Activated B cell treated with CpG ODN at 0.5 μM for 24 hours (primary cell): ENCODE data around the gene CRACR2B. TPM values are rescaled to one million over a fixed set of nuclear protein-coding genes. Genes with fewer than 3 reads are reported as not detected.

Experiments
- ATAC-seq: fragments of 200-7000 bp; cut with Tn5 transposase; one replicate; pipeline ENCODE4 v1.10.0; 2021; ENCODE audit warnings: low read depth, mild to moderate bottlenecking, moderate library complexity
- CTCF ChIA-PET: fragments of 350-600 bp; sonication (Branson Sonifier 250); formaldehyde crosslinking; loops from one replicate; lab custom pipeline; 2021; ENCODE audit warnings: antibody characterized with exemption; lab: Charles Lee
- POLR2A ChIA-PET: fragments of 350-600 bp; sonication (Branson Sonifier 250); formaldehyde crosslinking; loops from one replicate; lab custom pipeline; 2021; ENCODE audit warnings: antibody characterized with exemption; lab: Charles Lee
- DNase-seq: peaks from one replicate; pipeline ENCODE4 v3.0.0; 2022
- H3K27ac Mint-ChIP-seq: one replicate; pipeline ENCODE4 v1.8.0; 2020; ENCODE audit warnings: mixed read lengths
- H3K27me3 Mint-ChIP-seq: one replicate; pipeline ENCODE4 v1.8.0; 2021; ENCODE audit warnings: mixed read lengths
- H3K36me3 Mint-ChIP-seq: one replicate; pipeline ENCODE4 v1.8.0; 2021; ENCODE audit warnings: low read depth, mixed read lengths
- H3K4me1 Mint-ChIP-seq: one replicate; pipeline ENCODE4 v1.8.0; 2021; ENCODE audit warnings: mixed read lengths
- H3K4me3 Mint-ChIP-seq: one replicate; pipeline ENCODE4 v1.8.0; 2020; ENCODE audit warnings: mild to moderate bottlenecking, mixed read lengths
- H3K9me3 Mint-ChIP-seq: one replicate; pipeline ENCODE4 v1.8.0; 2020; ENCODE audit warnings: mixed read lengths
- intact Hi-C: fragments of 100-400 bp; cut with micrococcal nuclease; formaldehyde crosslinking; loops from one replicate; pipeline ENCODE4 v1.15.1; 2024
- total RNA-seq: library from RNA; stranded (reverse); gene quantifications from 2 replicates; pipeline ENCODE4 v1.2.3, GENCODE V29; 2022
- TF ChIP-seq, protein P1 (sequence below): fragments of 200-600 bp; IDR thresholded peaks from one replicate; pipeline ENCODE4 v1.8.0; 2022; ENCODE audit warnings: antibody characterized with exemption, mild to moderate bottlenecking

CRACR2B gene
- total RNA-seq, 1 donor from 2014 or later: 4.5 TPM

DNA sequence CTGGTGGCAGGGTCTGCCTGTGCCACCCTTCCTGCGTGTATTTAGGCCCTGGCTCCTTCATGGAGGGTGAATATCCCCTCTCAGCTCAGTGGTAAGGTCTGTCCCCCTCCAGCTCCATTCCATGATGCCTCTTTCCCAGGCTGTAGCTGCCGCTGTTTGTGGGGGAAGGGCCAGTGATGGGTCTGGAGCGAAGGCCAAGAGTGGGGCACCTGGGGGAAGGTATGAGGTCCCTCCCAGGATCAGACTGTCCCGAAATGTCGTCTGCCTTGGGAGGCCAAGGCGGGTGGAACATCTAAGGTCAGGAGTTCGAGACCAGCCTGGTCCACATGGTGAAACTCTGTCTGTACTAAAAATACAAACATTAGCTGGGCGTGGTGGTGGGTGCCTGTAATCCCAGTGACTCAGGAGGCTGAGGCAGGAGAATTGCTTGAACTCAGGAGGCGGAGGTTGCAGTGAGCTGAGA lies 6.2 kb downstream of the CRACR2B start:
- DNase-seq (no peak), ATAC-seq (no peak)
- ChIA-PET CTCF (interaction anchor here (1.4 kb wide), 1 partner anchor 9 kb away, joined by 4 read pairs; the partner anchor contains the start of gene TSPAN4), POLR2A (interaction anchor here (0.9 to 8.3 kb wide), 4 partner anchors 9 to 24 kb away, joined by 3 to 104 read pairs (median 21); partner anchors contain the start of genes PNPLA2, POLR2L, RPLP2 and TSPAN4)
- intact Hi-C loops: loop anchor here (5.0 kb wide), 1 partner anchor 37 kb away; the partner anchor contains the start of gene SLC25A22
- Mint-ChIP-seq H3K9me3 (no peaks in the 10 kb centered on the region), H3K36me3 (peaks cover 15% of the 10 kb centered on the region), H3K4me1 (peaks cover 33% of the 10 kb centered on the region), H3K27ac (no peak overlapping the region), H3K4me3 (peak overlapping the region; percentile 64), H3K27me3 (peaks cover 3% of the 10 kb centered on the region)
- TF ChIP-seq, protein P1, sequence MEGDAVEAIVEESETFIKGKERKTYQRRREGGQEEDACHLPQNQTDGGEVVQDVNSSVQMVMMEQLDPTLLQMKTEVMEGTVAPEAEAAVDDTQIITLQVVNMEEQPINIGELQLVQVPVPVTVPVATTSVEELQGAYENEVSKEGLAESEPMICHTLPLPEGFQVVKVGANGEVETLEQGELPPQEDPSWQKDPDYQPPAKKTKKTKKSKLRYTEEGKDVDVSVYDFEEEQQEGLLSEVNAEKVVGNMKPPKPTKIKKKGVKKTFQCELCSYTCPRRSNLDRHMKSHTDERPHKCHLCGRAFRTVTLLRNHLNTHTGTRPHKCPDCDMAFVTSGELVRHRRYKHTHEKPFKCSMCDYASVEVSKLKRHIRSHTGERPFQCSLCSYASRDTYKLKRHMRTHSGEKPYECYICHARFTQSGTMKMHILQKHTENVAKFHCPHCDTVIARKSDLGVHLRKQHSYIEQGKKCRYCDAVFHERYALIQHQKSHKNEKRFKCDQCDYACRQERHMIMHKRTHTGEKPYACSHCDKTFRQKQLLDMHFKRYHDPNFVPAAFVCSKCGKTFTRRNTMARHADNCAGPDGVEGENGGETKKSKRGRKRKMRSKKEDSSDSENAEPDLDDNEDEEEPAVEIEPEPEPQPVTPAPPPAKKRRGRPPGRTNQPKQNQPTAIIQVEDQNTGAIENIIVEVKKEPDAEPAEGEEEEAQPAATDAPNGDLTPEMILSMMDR: no peak

DNA sequence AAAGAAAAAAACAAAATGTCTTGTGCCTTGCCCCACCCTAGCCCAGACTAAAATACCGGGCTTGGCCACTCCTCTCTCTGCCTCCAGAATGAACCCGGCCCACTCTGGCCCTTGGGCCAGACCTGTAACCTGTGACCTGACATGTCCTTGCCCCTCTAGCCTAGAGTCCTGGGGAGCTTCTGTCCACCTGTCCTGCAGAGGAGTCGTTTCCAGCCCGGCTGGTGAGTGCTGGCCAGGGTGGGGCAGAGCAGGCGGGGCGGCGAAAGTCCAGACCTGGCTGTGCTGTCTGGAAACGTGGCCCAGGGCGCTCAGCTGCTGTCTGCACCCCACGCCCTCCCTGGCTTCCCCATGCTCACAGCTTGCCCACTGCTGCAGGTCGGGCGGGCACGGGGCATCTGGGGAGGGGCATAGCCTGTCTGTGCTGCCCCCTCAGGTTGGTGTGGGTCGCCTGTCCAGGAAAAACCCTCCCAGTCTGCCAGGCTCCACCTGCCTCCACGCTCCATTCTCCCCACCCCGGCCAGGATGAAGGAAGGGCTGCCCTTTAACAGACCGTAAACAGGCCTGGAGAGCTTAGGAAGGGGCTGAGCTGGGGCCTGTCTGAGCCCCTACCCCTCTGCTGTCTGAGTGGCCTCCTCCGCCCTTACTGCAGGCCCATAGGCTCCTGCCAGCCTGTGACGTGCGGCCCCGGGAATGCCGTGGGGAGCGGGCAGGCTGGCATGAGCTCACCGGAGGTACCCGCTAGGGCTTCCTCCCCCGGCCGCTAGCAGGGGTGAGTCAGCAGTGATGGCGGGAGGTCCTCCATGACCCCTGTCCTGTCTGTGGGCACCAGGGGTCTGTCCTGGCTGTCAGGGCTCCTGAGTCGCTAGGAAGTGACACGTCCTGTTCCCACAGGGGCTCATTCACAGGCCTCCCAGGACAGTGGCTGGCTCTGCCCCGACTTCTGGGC lies 6.9 kb downstream of the CRACR2B start:
- intact Hi-C loops: loop anchor here (5.0 kb wide), 1 partner anchor 37 kb away; the partner anchor contains the start of gene SLC25A22
- H3K4me1 Mint-ChIP-seq: peaks cover 25% of the 10 kb centered on the region
- no peaks in the 10 kb centered on the region for H3K9me3 Mint-ChIP-seq
- DNase-seq: no peak
- ChIA-PET CTCF (interaction anchor here (1.4 kb wide), 1 partner anchor 9 kb away, joined by 4 read pairs; the partner anchor contains the start of gene TSPAN4), POLR2A (interaction anchor here (0.7 to 8.3 kb wide), 5 partner anchors 8 to 30 kb away, joined by 3 to 104 read pairs (median 3); partner anchors contain the start of genes PNPLA2, POLR2L, RPLP2 and TSPAN4)
- TF ChIP-seq, protein P1: no peak
- H3K27me3 Mint-ChIP-seq: peaks cover 3% of the 10 kb centered on the region
- peaks cover 20% of the 10 kb centered on the region for H3K36me3 Mint-ChIP-seq
- no peak for ATAC-seq
- H3K4me3 Mint-ChIP-seq: peak overlapping the region; percentile 38
- H3K27ac Mint-ChIP-seq: no peak overlapping the region

- no peak overlapping the region for H3K27ac Mint-ChIP-seq
- H3K27me3 Mint-ChIP-seq: peaks cover 3% of the 10 kb centered on the region
- ChIA-PET CTCF (no interaction called here), POLR2A (interaction anchor here (0.7 kb wide), 1 partner anchor 20 kb away, joined by 5 read pairs; no protein-coding TSS in a partner anchor)
- peaks cover 33% of the 10 kb centered on the region for H3K36me3 Mint-ChIP-seq
- peaks cover 29% of the 10 kb centered on the region for H3K4me1 Mint-ChIP-seq
- TF ChIP-seq, protein P1: no peak
- DNase-seq (no peak), ATAC-seq (no peak)
- no peak overlapping the region for H3K4me3 Mint-ChIP-seq
- intact Hi-C loops: no loop called here
- H3K9me3 Mint-ChIP-seq: no peaks in the 10 kb centered on the region
Measured at GRCh38 chr11:836274-836673, 8.6 kb downstream of the CRACR2B start.

DNA sequence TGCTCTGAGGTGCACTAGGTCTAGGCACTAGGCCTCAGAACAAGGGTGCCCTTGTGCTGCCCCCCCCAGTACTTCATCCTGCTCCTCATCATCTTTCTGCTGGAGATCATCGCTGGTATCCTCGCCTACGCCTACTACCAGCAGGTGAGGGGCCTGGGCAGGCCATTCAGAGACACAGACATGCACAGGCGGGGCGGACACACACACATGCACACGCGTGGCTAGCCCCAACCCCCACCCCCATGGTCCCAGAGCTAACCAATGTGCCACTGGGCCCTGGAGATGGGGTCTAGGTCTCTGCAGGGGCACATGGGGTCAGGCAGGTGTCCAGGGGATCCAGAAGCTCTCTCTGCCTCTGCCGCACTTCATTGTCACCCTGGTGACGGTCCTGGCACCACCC lies 9.0 kb downstream of the CRACR2B start:
- CTCF ChIA-PET: no interaction called here
- POLR2A ChIA-PET: interaction anchor here (0.7 kb wide), 1 partner anchor 21 kb away, joined by 5 read pairs; no protein-coding TSS in a partner anchor

More for the DNA sequence above, 9.0 kb downstream of the CRACR2B start:
- Mint-ChIP-seq H3K27ac (no peak overlapping the region), H3K4me3 (no peak overlapping the region), H3K9me3 (no peaks in the 10 kb centered on the region), H3K27me3 (peaks cover 3% of the 10 kb centered on the region), H3K36me3 (peaks cover 33% of the 10 kb centered on the region), H3K4me1 (peaks cover 29% of the 10 kb centered on the region)
- TF ChIP-seq, protein P1: no peak
- intact Hi-C loops: no loop called here
- no peak for DNase-seq
- ATAC-seq: no peak
